Measurements from ENCODE around the gene AKAP13. TPM values are rescaled to one million over a fixed set of nuclear protein-coding genes. Genes with fewer than 3 reads are reported as not detected.
"Not testable (repeated sequence)": the region's sequence is repeated elsewhere in the genome, so short reads cannot be mapped to it uniquely, and the experiment has no call there.

Gene AKAP13
- total RNA-seq, 1 experiment from 2014 or later = 75.3 TPM

DNA sequence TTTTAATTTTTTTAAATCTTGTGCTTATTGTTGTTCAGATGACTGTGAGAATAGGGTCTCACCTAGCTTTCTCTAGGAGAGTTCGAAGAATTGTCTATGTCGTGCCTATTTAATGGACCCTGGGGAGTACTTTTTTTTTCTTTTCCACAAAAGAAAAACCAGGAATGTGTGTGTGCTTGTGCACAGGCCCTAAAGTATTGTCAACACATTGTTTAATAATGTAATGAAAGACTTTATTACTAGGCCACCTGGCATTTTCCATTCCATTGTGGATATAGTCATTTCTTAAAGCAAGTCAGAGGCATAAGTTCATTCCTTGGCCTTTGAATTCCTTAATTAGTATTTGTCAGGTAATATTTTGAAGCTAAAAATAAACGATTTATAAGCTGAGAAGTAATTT, 278.4 kb downstream of the AKAP13 start:
- peaks cover 5% of the 10 kb centered on the region for H3K4me1 ChIP-seq
- DNase-seq = no peak
- H3K36me3 ChIP-seq = peaks cover 46% of the 10 kb centered on the region
- H3K9me3 ChIP-seq (replicated peaks) = no peaks in the 10 kb centered on the region
- H3K27ac ChIP-seq = no peak overlapping the region
- H3K27me3 ChIP-seq = no peaks in the 10 kb centered on the region
- no peak overlapping the region for H3K4me3 ChIP-seq

DNA sequence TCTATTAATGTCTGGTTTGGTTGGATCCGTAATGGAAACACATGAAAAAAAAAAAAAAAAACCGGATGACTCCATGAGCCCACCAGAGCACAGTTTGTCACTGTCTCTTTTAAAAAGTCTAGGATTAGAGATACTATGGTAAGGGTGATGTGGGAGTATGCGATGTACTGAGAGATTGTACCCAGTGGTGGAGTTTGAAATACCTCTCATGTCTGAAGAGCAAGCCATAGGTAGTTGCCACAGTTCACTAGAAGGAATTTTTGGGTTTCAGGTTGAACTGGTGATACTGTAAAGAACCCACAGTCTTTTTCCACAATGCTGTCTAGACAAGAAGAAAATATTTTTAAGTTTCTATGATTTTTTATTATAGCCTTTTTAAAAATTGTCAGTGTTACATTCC, 281.5 kb downstream of the AKAP13 start:
- Histone ChIP-seq H3K4me1 (no peaks in the 10 kb centered on the region), H3K4me3 (no peak overlapping the region), H3K36me3 (peaks cover 59% of the 10 kb centered on the region), H3K9me3 (replicated peaks) (peaks cover 3% of the 10 kb centered on the region; the same call in 1 of the 2 replicates), H3K27me3 (no peaks in the 10 kb centered on the region), H3K27ac (no peak overlapping the region)
- DNase-seq = no peak

DNA sequence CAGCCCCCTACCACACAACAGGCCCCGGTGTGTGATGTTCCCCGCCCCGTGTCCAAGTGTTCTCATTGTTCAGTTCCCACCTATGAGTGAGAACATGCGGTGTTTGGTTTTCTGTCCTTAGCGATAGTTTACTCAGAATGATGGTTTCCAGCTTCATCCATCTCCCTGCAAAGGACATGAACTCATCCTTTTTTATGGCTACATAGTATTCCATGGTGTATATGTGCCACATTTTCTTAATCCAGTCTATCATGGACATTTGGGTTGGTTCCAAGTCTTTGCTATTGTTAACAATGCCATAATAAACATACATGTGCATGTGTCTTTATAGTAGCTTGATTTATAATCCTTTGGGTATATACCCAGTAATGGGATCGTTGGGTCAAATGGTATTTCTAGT, 285.3 kb downstream of the AKAP13 start:
- not testable (repeated sequence) for H3K27me3 ChIP-seq; DNase-seq; H3K27ac ChIP-seq; H3K4me3 ChIP-seq; H3K9me3 ChIP-seq (replicated peaks); H3K4me1 ChIP-seq
- peaks cover 60% of the 10 kb centered on the region for H3K36me3 ChIP-seq

DNA sequence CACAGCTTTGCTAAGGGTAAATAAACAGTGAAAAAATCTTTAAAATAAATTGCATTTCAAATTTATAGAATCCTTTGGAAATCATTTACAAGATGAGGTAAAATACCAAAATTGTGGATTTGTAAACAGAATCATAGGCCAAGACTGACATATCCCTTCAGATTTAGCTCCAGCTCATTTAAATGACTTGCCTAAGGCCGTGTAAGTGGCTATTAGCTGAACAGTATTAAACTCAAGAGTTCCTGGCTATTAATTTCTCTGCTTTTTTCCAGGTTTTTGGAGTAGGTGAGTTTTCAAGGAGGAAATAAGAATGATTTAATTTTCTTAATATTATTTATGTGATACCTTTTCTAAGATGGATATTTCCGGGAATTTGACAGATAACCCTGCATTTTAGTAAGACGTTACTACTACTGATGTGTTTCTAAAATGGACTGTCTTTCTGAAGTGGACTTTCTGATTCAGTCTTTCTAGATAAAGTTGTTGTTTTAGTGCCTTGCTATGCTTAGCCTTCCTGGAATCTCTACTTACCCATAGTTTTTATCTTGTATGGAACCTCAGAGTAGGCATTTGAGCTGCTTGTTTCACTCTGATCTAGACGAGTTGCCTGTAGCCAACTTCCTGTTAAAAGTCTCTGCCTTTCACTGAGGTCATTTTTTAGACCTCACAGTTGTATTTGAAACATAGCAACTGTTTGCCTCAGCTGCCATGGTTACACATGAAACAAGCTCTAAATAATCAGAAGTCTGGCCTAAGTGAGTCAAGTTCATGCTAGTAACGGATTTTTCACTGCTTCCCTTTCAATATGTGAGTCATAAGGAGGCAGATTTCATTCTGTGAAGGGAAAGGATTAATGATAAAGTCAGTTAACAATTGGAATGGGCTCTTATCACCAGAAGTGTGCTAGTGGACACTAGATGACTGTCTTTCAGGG, 287.4 kb downstream of the AKAP13 start:
- peak; percentile 40 to 60 for DNase-seq
- Histone ChIP-seq H3K4me3 (no peak overlapping the region), H3K4me1 (peaks cover 12% of the 10 kb centered on the region), H3K9me3 (replicated peaks) (peaks cover 3% of the 10 kb centered on the region; the same call in 1 of the 2 replicates), H3K36me3 (peaks cover 47% of the 10 kb centered on the region), H3K27ac (peak overlapping the region; percentile 30), H3K27me3 (no peaks in the 10 kb centered on the region)

DNA sequence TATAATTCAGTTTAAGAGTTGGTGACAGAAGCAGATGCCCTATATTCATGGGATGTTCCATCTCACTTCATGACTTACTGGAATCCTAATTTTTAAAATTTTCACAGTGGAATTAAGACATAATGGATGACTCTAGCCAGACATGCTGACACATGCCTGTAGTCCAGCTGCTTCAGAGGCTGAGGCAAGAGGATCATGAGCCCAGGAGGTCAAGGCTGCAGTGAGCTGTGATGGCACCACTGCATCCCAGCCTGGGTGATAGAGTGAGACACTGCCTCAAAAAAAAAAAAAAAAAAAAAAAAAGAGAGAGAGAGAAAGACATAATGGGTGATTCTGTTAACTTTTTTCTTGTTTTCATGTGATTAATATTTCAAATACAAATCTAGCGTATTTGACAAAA, 290.8 kb downstream of the AKAP13 start:
- H3K4me3 ChIP-seq = no peak overlapping the region
- DNase-seq = peak; percentile 18 to 40
- H3K4me1 ChIP-seq = peaks cover 12% of the 10 kb centered on the region
- no peaks in the 10 kb centered on the region for H3K9me3 ChIP-seq (replicated peaks)
- H3K27ac ChIP-seq = peak overlapping the region; percentile 41
- H3K36me3 ChIP-seq = peaks cover 30% of the 10 kb centered on the region
- H3K27me3 ChIP-seq = no peaks in the 10 kb centered on the region

DNA sequence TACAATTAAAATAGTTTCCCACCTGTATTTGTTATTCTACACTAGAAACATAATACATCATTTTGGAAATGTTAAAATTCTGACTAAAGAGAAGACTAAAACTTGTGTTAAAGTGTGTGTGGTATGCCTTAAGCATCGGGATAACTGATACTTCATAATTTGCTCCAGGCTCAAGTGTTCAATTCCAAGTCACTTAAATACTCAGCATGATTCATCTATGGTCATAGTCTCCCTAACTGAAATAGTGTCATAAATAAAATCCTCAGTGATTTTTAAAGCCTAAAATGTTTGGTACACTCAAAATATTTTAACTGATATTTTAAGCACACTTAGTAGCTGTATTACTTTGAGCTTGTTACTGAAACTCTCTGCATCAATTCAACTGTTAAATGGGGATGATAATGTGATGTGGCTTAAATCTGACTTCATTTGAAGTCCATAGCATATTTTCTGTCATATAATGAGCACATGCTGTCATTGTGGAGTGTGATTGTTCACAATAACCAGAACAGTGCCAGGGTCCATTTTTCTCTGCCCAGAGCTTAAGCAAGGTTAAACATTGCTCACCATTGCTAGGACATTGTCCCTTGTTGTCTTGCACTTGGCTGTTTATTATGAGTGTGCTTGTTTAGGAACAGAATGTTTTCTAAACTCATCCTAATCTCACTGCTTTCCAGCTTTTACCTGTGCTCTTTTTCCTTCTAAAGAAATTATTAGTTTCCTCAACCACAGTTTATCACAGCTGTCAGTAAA, 292.1 kb downstream of the AKAP13 start:
- Histone ChIP-seq H3K27ac (no peak overlapping the region), H3K27me3 (no peaks in the 10 kb centered on the region), H3K9me3 (replicated peaks) (no peaks in the 10 kb centered on the region), H3K36me3 (peaks cover 34% of the 10 kb centered on the region), H3K4me3 (no peak overlapping the region), H3K4me1 (peaks cover 12% of the 10 kb centered on the region)
- DNase-seq = no peak

DNA sequence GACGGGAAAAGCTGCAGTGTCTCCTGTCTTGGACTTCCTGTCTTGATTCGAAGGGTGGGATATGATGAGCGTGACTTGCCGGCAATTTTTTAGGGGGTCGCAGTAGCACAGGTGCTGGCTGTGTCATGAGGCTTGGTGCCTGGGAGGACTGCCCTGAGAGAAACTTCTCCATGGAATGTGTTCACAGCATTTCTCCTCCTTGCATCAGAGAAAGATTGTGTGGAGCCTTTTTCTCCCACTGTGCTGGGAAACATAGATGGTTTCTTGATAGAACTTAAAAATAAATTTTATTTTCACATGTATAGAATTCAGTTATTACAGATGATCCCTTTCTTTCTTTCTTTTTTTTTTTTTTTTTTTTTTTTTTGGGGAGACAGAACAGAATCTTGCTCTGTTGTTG, 292.9 kb downstream of the AKAP13 start:
- DNase-seq = peak in 1 of 2 experiments; percentile 18
- H3K4me1 ChIP-seq = peaks cover 6% of the 10 kb centered on the region; the same call in 1 of the 2 replicates
- H3K36me3 ChIP-seq = peaks cover 38% of the 10 kb centered on the region
- no peak overlapping the region for H3K27ac ChIP-seq
- no peaks in the 10 kb centered on the region for H3K9me3 ChIP-seq (replicated peaks)
- no peaks in the 10 kb centered on the region for H3K27me3 ChIP-seq
- no peak overlapping the region for H3K4me3 ChIP-seq

DNA sequence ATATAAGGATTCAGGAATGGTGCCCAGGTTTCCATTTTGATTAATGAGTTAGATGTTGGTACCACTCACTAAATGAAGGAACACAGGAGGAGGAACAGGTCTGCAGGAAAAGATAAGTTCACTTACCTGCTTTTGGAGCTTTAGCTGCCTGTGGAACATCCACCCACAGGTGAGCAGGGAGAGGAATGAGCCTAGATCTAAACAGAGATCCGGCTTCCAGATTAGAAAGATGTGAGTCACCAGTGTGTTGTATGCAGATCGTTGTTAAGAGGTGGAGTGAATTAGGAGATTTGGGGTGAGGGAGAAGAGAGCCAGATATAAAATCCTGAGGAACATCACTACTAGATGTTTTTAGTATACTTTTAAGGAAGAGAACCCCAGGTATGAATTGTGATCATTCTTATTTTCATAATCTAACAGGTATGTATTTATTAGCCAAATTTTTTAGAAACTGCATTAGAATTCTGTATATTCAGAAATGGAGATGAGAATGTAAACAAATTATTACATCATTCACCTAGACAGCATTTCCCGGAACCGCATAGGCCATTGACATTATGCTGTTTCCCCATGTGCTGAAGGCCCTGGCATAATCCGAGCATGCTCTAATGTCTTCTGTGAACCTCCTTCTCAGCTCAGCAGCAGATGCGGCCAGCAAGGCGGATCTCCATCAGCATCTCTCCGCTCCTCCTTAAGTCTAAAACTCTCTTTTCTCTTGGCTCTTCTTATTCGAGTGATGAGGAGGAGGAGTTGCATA, 296.1 kb downstream of the AKAP13 start:
- Histone ChIP-seq H3K27me3 (no peaks in the 10 kb centered on the region), H3K4me3 (no peak overlapping the region), H3K36me3 (peaks cover 23% of the 10 kb centered on the region), H3K27ac (no peak overlapping the region), H3K4me1 (no peaks in the 10 kb centered on the region), H3K9me3 (replicated peaks) (no peaks in the 10 kb centered on the region)
- DNase-seq = no peak

DNA sequence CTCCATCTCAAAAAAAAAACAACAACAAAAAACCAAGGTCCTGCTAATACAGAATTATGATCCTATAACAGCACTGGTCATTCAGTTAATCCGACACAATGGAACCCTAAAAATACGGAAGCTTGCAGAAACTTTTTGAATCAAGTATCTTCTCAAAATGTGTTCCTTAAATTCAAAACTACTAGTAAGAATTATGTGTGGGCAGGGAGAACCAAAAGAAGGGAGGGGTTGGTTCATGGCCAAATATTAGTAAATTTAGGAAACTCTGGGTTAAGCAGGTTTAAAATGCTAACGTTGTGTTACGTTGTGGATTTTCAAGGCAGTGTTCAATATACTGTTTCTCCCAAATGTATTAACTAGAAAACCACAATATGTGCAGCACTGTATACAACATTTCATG, 298.8 kb downstream of the AKAP13 start:
- Histone ChIP-seq H3K9me3 (replicated peaks) (no peaks in the 10 kb centered on the region), H3K27me3 (no peaks in the 10 kb centered on the region), H3K4me1 (no peaks in the 10 kb centered on the region), H3K27ac (no peak overlapping the region), H3K36me3 (peaks cover 33% of the 10 kb centered on the region), H3K4me3 (no peak overlapping the region)
- no peak for DNase-seq

DNA sequence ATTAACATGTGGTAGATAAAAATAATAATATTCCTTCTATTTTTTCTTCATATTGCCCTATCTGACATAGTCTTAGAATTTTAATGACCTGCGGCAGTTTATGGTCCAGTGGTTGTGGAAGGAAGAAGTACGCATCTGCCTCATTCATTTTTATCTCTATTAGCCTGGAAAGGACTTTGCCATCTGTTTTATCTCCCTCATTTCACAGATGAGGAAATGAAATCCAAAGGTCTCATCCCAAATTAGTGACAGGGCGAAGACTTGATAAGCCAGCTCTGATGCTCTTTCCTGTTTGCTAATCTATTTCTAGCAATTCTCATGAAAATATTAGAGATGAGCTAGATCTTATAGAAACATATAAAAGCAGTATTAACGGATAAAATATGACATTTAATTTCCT, 301.0 kb downstream of the AKAP13 start:
- H3K4me1 ChIP-seq = no peaks in the 10 kb centered on the region
- H3K27ac ChIP-seq = no peak overlapping the region
- peaks cover 44% of the 10 kb centered on the region for H3K36me3 ChIP-seq
- no peaks in the 10 kb centered on the region for H3K27me3 ChIP-seq
- H3K9me3 ChIP-seq (replicated peaks) = no peaks in the 10 kb centered on the region
- DNase-seq = no peak
- no peak overlapping the region for H3K4me3 ChIP-seq

DNA sequence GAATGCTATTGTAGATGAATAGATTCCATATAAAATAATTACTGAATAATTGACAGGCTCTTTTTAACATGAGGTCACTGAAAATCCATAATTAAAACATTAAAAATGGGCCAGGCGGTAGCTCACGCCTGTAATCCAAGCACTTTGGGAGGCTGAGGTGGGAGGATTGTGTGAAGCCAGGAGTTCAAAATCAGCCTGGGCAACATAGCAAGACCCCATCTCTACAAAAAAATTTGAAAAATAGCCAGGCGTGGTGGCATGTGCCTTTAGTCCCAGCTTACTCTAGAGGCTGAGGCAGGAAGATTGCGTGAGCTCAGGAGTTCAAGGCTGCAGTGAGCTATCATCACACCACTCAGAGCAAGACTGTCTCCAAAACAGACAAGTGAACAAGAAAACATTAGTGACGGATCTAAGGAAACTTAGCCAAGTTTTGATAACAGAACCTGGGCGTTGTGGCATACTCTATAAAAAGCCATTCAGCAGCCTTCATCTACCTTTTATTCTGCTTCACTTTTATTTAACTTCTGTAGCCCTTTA, 303.8 kb downstream of the AKAP13 start:
- Histone ChIP-seq H3K27ac (no peak overlapping the region), H3K4me3 (no peak overlapping the region), H3K4me1 (no peaks in the 10 kb centered on the region), H3K36me3 (peaks cover 49% of the 10 kb centered on the region), H3K27me3 (no peaks in the 10 kb centered on the region), H3K9me3 (replicated peaks) (no peaks in the 10 kb centered on the region)
- DNase-seq = no peak

DNA sequence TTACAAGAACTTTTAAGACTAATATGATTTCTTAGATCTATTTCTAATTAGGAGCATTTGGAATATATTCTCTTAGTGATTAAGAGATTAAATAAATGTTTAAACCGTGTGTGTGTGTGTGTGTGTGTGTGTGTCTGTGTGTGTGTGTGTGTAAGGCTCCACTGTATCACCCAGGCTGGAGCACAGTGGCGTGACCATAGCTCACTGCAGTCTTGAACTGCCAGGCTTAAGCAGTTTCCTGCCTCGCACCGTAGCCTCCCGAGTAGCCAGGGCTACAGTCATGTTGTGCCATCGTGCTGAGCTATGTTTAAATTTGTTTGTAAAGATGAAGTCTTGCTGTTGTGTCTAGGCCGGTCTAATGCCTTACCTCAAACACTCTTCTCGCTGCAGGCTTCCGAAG, 305.0 kb downstream of the AKAP13 start:
- H3K36me3 ChIP-seq = peaks cover 52% of the 10 kb centered on the region
- no peaks in the 10 kb centered on the region for H3K27me3 ChIP-seq
- no peak for DNase-seq
- H3K4me3 ChIP-seq = no peak overlapping the region
- no peak overlapping the region for H3K27ac ChIP-seq
- no peaks in the 10 kb centered on the region for H3K4me1 ChIP-seq
- no peaks in the 10 kb centered on the region for H3K9me3 ChIP-seq (replicated peaks)

DNA sequence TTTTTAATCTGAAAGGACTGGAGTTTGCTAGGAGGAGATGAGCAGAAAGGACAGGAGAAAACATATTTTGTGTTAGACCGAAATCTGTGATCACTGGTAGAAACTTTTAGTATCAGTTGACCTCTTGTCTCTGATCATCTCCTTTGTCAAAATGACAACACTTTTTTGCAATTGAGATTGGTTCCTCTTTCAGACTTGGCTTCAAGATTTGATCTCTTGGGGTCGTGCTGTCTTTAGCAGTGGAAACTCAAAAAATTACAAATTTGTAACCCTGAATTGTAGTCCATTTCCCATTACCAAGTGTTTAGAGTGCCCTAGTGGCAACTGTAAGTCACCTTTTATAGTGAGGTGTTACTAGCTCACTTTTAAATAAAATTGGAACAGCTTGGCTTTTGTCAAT, 306.9 kb downstream of the AKAP13 start:
- Histone ChIP-seq H3K9me3 (replicated peaks) (no peaks in the 10 kb centered on the region), H3K27ac (no peak overlapping the region), H3K4me1 (no peaks in the 10 kb centered on the region), H3K27me3 (no peaks in the 10 kb centered on the region), H3K36me3 (peaks cover 53% of the 10 kb centered on the region), H3K4me3 (no peak overlapping the region)
- DNase-seq = no peak

DNA sequence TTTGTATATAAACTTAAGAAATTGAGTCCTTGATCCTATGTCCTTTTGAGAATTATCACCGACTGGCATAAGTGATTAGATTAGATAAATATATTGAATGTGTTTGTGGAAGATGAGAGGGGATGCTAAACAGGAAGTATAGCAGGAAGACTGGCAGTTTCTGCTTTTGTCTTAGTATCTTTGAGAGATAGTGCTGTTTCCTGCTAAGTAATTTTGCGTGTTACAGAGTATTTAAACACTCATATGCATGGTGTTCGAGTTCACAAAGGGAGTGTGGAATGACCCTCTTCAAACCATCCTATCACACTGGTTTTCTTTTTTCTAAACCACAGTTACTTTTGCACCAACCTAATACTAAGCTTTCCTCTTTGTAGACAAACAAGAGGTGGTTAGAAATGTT, 308.3 kb downstream of the AKAP13 start:
- no peaks in the 10 kb centered on the region for H3K4me1 ChIP-seq
- no peak for DNase-seq
- no peak overlapping the region for H3K27ac ChIP-seq
- H3K36me3 ChIP-seq = peaks cover 54% of the 10 kb centered on the region
- no peaks in the 10 kb centered on the region for H3K27me3 ChIP-seq
- H3K4me3 ChIP-seq = no peak overlapping the region
- H3K9me3 ChIP-seq (replicated peaks) = no peaks in the 10 kb centered on the region

Measured in SJCRH30 (cell line).